Activated naive CD4-positive, alpha-beta T cell treated with anti-CD3 and anti-CD28 coated beads, Interleukin-2, amount 50 U/mL, for 24 hours (primary cell): Measurements from ENCODE around the gene PMIS2.
"Not testable (repeated sequence)": the region's sequence is repeated elsewhere in the genome, so short reads cannot be mapped to it uniquely, and the experiment has no call there.

ENCODE experiments used
- H3K27ac Mint-ChIP-seq: one replicate; pipeline ENCODE4 v1.8.0; 2021; ENCODE audit warnings: mild to moderate bottlenecking, mixed read lengths
- H3K27me3 Mint-ChIP-seq: one replicate; pipeline ENCODE4 v1.8.0; 2021; ENCODE audit warnings: mixed read lengths
- H3K36me3 Mint-ChIP-seq: one replicate; pipeline ENCODE4 v1.8.0; 2021; ENCODE audit warnings: mixed read lengths
- H3K4me1 Mint-ChIP-seq: one replicate; pipeline ENCODE4 v1.8.0; 2021; ENCODE audit warnings: mixed read lengths
- H3K4me3 Mint-ChIP-seq: one replicate; pipeline ENCODE4 v1.8.0; 2021; ENCODE audit warnings: mild to moderate bottlenecking, mixed read lengths
- H3K9me3 Mint-ChIP-seq: one replicate; pipeline ENCODE4 v1.8.0; 2021; ENCODE audit warnings: mixed read lengths

Gene PMIS2

DNA sequence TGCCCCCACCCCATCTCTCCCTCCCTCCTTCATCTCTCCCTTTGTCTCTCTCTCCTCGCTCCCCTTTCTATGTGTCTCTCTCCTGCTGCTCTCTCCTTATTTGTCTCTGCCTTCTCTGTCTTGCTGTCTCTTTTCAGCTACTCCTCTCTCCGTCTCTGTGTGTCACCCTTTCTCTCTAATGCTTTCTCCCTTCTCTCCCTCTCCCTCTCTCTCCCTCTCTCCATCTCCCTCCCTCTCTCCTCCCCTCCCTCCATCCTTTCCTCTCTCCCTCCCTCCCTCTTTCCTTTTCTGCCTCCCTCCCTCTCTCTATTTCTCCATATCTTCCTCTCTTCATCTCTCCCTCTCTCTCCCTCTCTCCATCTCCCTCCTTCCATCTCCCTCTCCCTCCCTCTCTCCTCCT is 23.2 kb upstream of the PMIS2 start:
- Mint-ChIP-seq H3K4me1 (peaks cover 4% of the 10 kb centered on the region), H3K27ac (no peak overlapping the region), H3K9me3 (no peaks in the 10 kb centered on the region), H3K4me3 (no peak overlapping the region), H3K36me3 (peaks cover 2% of the 10 kb centered on the region), H3K27me3 (peaks cover 35% of the 10 kb centered on the region)

DNA sequence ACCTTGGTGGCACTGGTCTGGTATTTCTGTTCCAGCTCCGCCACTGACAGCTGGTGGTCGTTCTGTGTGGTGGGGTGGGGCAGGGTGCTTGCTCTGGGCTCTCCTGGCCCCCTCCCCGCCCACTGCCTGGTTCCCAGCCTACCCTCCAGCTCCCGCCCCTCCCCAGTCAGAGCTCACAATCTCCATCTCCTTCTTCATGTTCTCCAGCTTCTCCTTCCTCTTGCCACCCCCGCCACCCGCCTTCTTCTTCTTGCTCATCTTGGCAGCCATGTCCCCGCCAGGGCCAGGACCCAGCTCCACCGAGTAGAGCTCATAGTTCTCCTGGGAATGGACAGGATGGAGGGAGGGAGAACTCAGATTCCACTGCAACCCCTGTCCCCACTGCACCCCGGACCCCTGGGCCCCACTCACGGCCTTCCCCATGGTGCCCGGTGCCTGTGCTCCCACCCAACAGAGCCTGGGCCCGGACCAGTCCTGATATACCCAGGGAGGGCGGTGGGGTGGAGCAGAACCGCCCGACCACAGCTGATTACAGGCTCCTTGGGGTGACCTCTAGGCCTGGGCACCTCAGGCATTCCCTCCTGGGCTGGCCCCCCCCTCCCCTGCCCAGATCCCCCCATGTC is 22.7 kb upstream of the PMIS2 start, which contains the start of gene ATP4A:
ATP4A (minus strand) TSS at position 452 of the 623 bp plus-strand sequence; CDS start at position 423, 29 bp downstream.
- H3K4me1 Mint-ChIP-seq = peaks cover 4% of the 10 kb centered on the region
- no peak within 1 kb of the TSS for H3K27ac Mint-ChIP-seq
- H3K27me3 Mint-ChIP-seq = peaks cover 34% of the 10 kb centered on the region
- H3K4me3 Mint-ChIP-seq = no peak within 1 kb of the TSS
- H3K9me3 Mint-ChIP-seq = no peaks in the 10 kb centered on the region
- peaks cover 2% of the 10 kb centered on the region for H3K36me3 Mint-ChIP-seq

DNA sequence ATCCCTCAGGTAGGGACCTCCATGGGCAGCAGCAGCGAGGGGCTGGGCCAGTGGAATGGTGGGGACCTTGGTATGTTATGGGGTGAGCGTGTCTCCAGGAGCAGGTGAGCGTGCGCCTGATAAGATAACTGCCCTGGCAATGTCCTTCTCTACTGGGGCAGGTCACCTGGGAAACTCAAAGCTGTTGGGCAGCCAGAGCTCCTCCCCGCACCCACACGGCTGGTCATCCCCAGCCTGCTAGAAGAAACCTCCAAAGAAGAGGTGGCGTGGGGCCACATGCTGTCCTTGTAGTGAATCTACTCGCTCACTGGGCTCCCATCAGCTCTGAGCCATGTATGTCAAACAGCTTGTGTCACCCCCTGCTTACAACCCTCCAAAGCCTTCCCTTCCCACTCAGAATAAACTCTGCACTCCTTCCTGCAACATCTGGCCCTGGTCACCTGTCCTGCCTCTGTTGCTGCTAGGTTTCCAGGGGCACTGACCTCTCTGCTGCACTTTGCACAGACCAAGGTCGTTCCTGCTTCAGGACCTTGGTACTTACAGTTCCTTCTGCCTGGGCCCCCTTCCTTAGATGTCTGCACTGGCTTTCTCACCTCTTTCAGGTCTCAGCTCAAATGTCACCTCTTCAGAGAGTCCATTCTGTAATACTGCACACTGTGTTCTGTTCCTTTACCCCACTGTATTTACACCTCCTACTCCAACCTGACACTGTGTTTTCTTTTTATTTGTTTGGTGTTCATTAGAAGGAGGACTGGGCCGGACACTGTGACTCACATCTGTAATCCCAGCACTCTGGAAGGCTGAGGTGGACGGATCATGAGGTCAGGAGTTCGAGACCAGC is 20.7 kb upstream of the PMIS2 start:
- Mint-ChIP-seq H3K4me1 (no peaks in the 10 kb centered on the region), H3K27me3 (peaks cover 28% of the 10 kb centered on the region), H3K9me3 (no peaks in the 10 kb centered on the region), H3K27ac (no peak overlapping the region), H3K36me3 (peaks cover 2% of the 10 kb centered on the region), H3K4me3 (no peak overlapping the region)

- no peak overlapping the region for H3K27ac Mint-ChIP-seq
- no peaks in the 10 kb centered on the region for H3K4me1 Mint-ChIP-seq
- H3K36me3 Mint-ChIP-seq = peaks cover 2% of the 10 kb centered on the region
- peaks cover 17% of the 10 kb centered on the region for H3K27me3 Mint-ChIP-seq
- H3K4me3 Mint-ChIP-seq = no peak overlapping the region
- no peaks in the 10 kb centered on the region for H3K9me3 Mint-ChIP-seq
Observed at GRCh38 chr19:35566738-35567137, 19.2 kb upstream of the PMIS2 start.

DNA sequence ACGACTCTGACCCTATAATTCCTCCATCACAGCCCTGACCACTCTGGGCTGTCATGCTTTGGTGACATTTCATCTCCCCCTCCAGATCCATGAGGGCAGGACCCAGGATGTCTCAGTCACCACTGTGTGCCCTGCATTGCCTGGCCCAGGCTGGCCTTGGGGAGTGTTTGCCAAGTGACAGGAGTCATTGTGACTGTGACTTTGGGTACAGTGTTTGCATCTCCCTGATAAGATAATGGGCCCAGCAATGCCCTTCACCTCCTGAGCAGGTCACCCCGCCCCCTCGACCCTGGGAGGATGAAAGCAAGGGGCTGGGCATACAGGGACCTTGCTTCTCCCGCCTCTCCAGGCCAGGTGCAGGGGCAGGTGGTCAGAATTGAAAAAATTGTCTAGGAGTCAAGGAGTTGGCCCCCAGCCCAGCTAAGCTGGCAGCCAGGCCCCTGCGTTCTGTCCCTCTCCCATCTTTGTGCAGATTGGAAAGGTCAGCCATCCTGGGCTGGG is 16.6 kb upstream of the PMIS2 start:
- Mint-ChIP-seq H3K4me1 (no peaks in the 10 kb centered on the region), H3K36me3 (no peaks in the 10 kb centered on the region), H3K9me3 (no peaks in the 10 kb centered on the region), H3K27me3 (peaks cover 6% of the 10 kb centered on the region), H3K27ac (no peak overlapping the region), H3K4me3 (no peak overlapping the region)

GRCh38 chr19:35571406-35571965 is 14.5 kb upstream of the PMIS2 start:
- H3K4me1 Mint-ChIP-seq = no peaks in the 10 kb centered on the region
- peaks cover 5% of the 10 kb centered on the region for H3K27me3 Mint-ChIP-seq
- H3K36me3 Mint-ChIP-seq = peaks cover 6% of the 10 kb centered on the region
- H3K9me3 Mint-ChIP-seq = peaks cover 11% of the 10 kb centered on the region
- H3K4me3 Mint-ChIP-seq = no peak overlapping the region
- no peak overlapping the region for H3K27ac Mint-ChIP-seq

- no peaks in the 10 kb centered on the region for H3K4me1 Mint-ChIP-seq
- no peak overlapping the region for H3K4me3 Mint-ChIP-seq
- peaks cover 17% of the 10 kb centered on the region for H3K9me3 Mint-ChIP-seq
- no peak overlapping the region for H3K27ac Mint-ChIP-seq
- H3K27me3 Mint-ChIP-seq = peaks cover 4% of the 10 kb centered on the region
- H3K36me3 Mint-ChIP-seq = peaks cover 12% of the 10 kb centered on the region
Observed at GRCh38 chr19:35577918-35578317, 8.1 kb upstream of the PMIS2 start.

DNA sequence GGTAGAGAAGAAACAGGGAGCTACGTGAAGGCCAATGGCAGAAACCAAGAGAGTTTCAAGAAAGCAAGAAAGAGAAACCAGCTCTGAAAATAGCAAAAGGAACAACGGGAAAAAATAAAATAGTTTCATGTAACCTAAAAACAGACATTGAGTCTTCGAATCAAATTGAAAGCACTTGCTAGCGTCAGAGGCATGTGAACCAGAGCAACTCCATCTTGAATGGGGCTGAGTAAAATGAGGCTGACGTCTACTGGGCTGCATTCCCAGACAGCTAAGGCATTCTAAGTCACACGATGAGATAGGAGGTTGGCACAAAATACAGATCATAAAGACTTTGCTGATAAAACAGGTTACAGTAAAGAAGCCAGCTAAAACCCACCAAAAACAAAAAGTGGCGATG is 7.3 kb upstream of the PMIS2 start:
- Mint-ChIP-seq H3K27me3 (peaks cover 4% of the 10 kb centered on the region), H3K27ac (no peak overlapping the region), H3K9me3 (peaks cover 17% of the 10 kb centered on the region), H3K4me1 (no peaks in the 10 kb centered on the region), H3K36me3 (peaks cover 12% of the 10 kb centered on the region), H3K4me3 (no peak overlapping the region)

- Mint-ChIP-seq H3K27ac (no peak overlapping the region), H3K36me3 (no peaks in the 10 kb centered on the region), H3K27me3 (peaks cover 4% of the 10 kb centered on the region)
Observed at GRCh38 chr19:35582760-35583159, 3.2 kb upstream of the PMIS2 start.

DNA sequence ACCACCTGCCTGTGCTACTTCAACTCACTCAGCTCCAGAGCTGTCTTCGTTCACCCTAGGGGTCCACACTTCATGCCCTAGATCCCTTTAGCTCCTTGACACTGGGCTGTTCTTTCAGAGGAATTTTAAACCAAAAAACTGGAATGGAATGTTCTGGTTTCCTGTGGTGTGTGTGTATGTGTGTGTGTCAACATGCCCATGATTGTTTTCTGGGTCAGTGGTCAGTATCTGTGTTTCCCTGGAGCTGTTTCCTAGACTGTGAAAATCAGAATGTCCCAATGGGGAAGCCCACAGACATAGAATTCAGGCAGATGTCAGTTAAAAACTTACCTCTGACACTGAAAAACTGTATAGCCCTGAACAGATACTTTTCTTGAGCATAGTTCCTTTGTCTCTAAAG is 1.3 kb downstream of the PMIS2 start:
- no peaks in the 10 kb centered on the region for H3K36me3 Mint-ChIP-seq
- peaks cover 3% of the 10 kb centered on the region for H3K27me3 Mint-ChIP-seq
- H3K4me3 Mint-ChIP-seq = no peak overlapping the region
- H3K4me1 Mint-ChIP-seq = no peaks in the 10 kb centered on the region
- no peaks in the 10 kb centered on the region for H3K9me3 Mint-ChIP-seq
- H3K27ac Mint-ChIP-seq = no peak overlapping the region

More at GRCh38 chr19:35582760-35583159, 3.2 kb upstream of the PMIS2 start:
- Mint-ChIP-seq H3K4me3 (no peak overlapping the region), H3K9me3 (no peaks in the 10 kb centered on the region), H3K4me1 (no peaks in the 10 kb centered on the region)

DNA sequence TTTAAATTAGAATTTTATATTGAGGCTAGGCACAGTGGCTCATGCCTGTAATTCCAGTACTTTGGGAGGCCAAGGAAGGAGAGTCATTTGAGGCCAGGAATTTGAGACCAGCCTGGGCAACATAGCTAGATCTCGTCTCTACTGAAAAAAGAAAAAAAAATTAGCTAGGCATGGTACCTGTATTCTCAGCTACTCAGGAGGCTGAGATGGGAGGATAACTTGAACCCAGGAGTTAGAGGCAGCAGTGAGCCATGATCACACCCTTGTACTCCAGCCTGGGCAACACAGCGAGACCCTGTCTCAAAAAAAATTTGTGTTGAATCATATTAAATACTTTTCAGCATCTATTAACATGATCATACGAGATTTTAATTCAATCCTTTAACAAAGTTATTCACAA is 4.9 kb downstream of the PMIS2 start:
- peaks cover 1% of the 10 kb centered on the region for H3K27me3 Mint-ChIP-seq
- H3K36me3 Mint-ChIP-seq = no peaks in the 10 kb centered on the region
- no peaks in the 10 kb centered on the region for H3K4me1 Mint-ChIP-seq
- no peaks in the 10 kb centered on the region for H3K9me3 Mint-ChIP-seq
- no peak overlapping the region for H3K27ac Mint-ChIP-seq
- no peak overlapping the region for H3K4me3 Mint-ChIP-seq

DNA sequence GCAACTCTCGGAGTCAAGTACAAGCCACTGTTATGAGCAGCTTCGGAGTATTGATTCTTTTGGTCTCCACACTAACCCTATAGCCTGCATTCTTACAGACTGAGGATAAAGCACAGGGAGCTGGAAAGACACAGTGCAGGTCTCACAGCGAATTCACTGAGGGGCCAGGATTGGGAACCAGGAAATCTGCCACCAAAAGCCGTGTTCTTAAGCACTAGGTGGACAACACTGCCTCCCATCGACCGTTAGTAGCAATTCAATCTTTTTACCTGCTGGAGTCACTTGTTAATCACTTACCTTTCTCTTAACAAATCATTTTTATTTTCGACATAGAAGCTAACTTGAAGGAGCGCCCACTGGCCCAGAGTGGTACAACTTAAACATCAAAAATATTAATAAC is 6.3 kb downstream of the PMIS2 start:
- H3K4me3 Mint-ChIP-seq = no peak overlapping the region
- H3K27ac Mint-ChIP-seq = no peak overlapping the region
- peaks cover 1% of the 10 kb centered on the region for H3K27me3 Mint-ChIP-seq
- H3K36me3 Mint-ChIP-seq = no peaks in the 10 kb centered on the region
- H3K9me3 Mint-ChIP-seq = no peaks in the 10 kb centered on the region
- no peaks in the 10 kb centered on the region for H3K4me1 Mint-ChIP-seq

GRCh38 chr19:35595026-35595425 is 9.1 kb downstream of the PMIS2 start:
- H3K9me3 Mint-ChIP-seq, H3K27me3 Mint-ChIP-seq, H3K27ac Mint-ChIP-seq, H3K36me3 Mint-ChIP-seq, H3K4me1 Mint-ChIP-seq, H3K4me3 Mint-ChIP-seq: not testable (repeated sequence)

DNA sequence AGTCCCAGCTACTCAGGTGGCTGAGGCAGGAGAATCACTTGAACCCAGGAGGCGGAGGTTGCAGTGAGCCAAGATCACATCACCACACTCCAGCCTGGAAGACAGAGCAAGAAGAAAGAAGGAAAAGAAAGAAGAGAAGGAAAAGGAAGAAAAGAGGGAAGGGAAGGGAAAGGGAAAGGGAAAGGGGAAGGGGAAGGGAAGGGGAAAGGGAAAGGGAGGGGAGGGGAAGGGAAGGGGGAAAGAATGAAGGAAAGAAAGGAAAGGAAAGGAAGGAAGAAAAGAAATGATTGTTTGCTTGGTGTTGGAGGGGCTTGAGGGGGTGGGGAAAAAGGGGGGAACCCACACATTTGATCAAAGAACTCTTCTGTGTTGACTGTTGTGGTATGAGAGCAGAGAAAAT is 10.0 kb downstream of the PMIS2 start:
- H3K27me3 Mint-ChIP-seq = peaks cover 3% of the 10 kb centered on the region
- no peak overlapping the region for H3K4me3 Mint-ChIP-seq
- H3K4me1 Mint-ChIP-seq = no peaks in the 10 kb centered on the region
- H3K36me3 Mint-ChIP-seq = no peaks in the 10 kb centered on the region
- H3K9me3 Mint-ChIP-seq = no peaks in the 10 kb centered on the region
- H3K27ac Mint-ChIP-seq = no peak overlapping the region

DNA sequence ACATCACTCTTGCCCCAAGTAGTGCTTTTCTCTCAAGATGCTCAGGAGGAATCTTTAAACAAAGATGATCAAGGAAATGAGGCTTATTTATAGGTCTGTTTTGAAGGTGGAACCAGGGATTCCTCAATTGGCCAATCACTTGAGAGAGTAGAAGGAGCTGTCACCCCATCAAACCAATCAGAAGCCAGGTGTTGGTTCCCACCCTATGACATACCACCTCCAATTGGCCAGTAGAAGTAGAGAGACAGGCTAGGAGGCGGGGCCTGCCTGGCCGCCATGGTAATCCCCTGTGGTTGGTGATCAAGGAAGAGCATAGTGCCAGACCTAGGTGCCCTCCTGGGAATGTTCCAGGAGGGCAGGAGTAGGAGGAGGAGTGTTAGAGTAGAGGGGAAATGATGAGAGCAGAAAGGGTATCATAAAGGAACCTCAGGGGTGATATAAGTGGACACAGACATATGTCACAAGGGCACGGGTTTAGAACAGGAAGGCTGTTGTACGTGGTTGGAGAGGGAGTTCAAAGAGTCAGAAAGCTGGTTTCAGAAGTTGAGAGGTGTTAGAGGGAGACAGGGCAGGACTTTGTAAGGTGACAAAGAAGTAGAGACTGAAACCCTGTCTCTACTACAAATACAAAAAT is 10.5 kb downstream of the PMIS2 start:
- Mint-ChIP-seq H3K27me3 (peaks cover 3% of the 10 kb centered on the region), H3K4me3 (no peak overlapping the region), H3K4me1 (no peaks in the 10 kb centered on the region), H3K9me3 (no peaks in the 10 kb centered on the region), H3K36me3 (no peaks in the 10 kb centered on the region), H3K27ac (no peak overlapping the region)

- Mint-ChIP-seq H3K9me3 (no peaks in the 10 kb centered on the region), H3K4me1 (no peaks in the 10 kb centered on the region), H3K27ac (no peak overlapping the region), H3K4me3 (no peak overlapping the region), H3K36me3 (no peaks in the 10 kb centered on the region), H3K27me3 (peaks cover 2% of the 10 kb centered on the region)
Observed at GRCh38 chr19:35601971-35602370, 16.0 kb downstream of the PMIS2 start.
